Parathyroid adenoma (tissue), 2 donors: ENCODE measurements around the gene TSHR.

Experiments used
- H2AFZ ChIP-seq: fragments of 300-600 bp; sonication (generic); one replicate; pipeline ENCODE4 v1.7.0; 2017; ENCODE audit warnings: antibody characterized with exemption, mild to moderate bottlenecking
- H3K27ac ChIP-seq: fragments of 300-600 bp; sonication (generic); one replicate; pipeline ENCODE4 v1.7.0; 2017
- H3K27me3 ChIP-seq: fragments of 300-600 bp; sonication (generic); one replicate; pipeline ENCODE4 v1.7.0; 2017; ENCODE audit warnings: low read length; ENCODE audit not compliant: control insufficient read depth, insufficient read depth
- H3K36me3 ChIP-seq: fragments of 300-600 bp; sonication (generic); one replicate; pipeline ENCODE4 v1.7.0; 2017; ENCODE audit warnings: low read length; ENCODE audit not compliant: control insufficient read depth, insufficient read depth
- H3K4me1 ChIP-seq: fragments of 300-600 bp; sonication (generic); one replicate; pipeline ENCODE4 v1.7.0; 2017; ENCODE audit warnings: control low read depth
- H3K4me2 ChIP-seq: fragments of 300-600 bp; sonication (generic); one replicate; pipeline ENCODE4 v1.7.0; 2017; ENCODE audit warnings: low read length
- H3K4me3 ChIP-seq: fragments of 300-600 bp; sonication (generic); one replicate; pipeline ENCODE4 v1.7.0; 2017; ENCODE audit warnings: low read depth, low read length
- H3K79me2 ChIP-seq: fragments of 300-600 bp; sonication (generic); one replicate; pipeline ENCODE4 v1.7.0; 2017; ENCODE audit warnings: control low read depth
- H3K9ac ChIP-seq: fragments of 300-600 bp; sonication (generic); one replicate; pipeline ENCODE4 v1.7.0; 2017; ENCODE audit warnings: mild to moderate bottlenecking
- H3K9me3 ChIP-seq: fragments of 300-600 bp; sonication (generic); one replicate; pipeline ENCODE4 v1.7.0; 2017; ENCODE audit warnings: low read length; ENCODE audit not compliant: control insufficient read depth
- TF ChIP-seq, protein P1 (sequence below): fragments of 300-600 bp; sonication (generic); IDR thresholded peaks from one replicate; pipeline ENCODE4 v1.7.0; 2017; ENCODE audit warnings: antibody characterized with exemption, mild to moderate bottlenecking
- donor health status: primary hyperparathyroidism.

TSHR gene

GRCh38 chr14:80923368-80923767 lies 32.1 kb upstream of the TSHR start:
- TF ChIP-seq, protein P1, sequence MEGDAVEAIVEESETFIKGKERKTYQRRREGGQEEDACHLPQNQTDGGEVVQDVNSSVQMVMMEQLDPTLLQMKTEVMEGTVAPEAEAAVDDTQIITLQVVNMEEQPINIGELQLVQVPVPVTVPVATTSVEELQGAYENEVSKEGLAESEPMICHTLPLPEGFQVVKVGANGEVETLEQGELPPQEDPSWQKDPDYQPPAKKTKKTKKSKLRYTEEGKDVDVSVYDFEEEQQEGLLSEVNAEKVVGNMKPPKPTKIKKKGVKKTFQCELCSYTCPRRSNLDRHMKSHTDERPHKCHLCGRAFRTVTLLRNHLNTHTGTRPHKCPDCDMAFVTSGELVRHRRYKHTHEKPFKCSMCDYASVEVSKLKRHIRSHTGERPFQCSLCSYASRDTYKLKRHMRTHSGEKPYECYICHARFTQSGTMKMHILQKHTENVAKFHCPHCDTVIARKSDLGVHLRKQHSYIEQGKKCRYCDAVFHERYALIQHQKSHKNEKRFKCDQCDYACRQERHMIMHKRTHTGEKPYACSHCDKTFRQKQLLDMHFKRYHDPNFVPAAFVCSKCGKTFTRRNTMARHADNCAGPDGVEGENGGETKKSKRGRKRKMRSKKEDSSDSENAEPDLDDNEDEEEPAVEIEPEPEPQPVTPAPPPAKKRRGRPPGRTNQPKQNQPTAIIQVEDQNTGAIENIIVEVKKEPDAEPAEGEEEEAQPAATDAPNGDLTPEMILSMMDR, result no peak
- Histone ChIP-seq H3K27ac (no peak overlapping the region), H3K79me2 (no peaks in the 10 kb centered on the region), H3K9ac (no peak overlapping the region), H3K4me3 (no peak overlapping the region), H3K36me3 (no peaks in the 10 kb centered on the region), H3K4me1 (no peaks in the 10 kb centered on the region), H3K27me3 (no peaks in the 10 kb centered on the region), H2AFZ (no peak overlapping the region), H3K9me3 (no peaks in the 10 kb centered on the region), H3K4me2 (no peak overlapping the region)

- Histone ChIP-seq H3K27me3 (no peaks in the 10 kb centered on the region), H3K79me2 (no peaks in the 10 kb centered on the region), H3K36me3 (no peaks in the 10 kb centered on the region), H3K4me2 (no peak overlapping the region), H3K4me3 (no peak overlapping the region), H3K9me3 (no peaks in the 10 kb centered on the region), H3K4me1 (no peaks in the 10 kb centered on the region), H2AFZ (no peak overlapping the region), H3K27ac (no peak overlapping the region), H3K9ac (no peak overlapping the region)
- TF ChIP-seq, protein P1, result no peak
These were observed 30.9 kb upstream of the TSHR start for GRCh38 chr14:80924365-80925103.

DNA sequence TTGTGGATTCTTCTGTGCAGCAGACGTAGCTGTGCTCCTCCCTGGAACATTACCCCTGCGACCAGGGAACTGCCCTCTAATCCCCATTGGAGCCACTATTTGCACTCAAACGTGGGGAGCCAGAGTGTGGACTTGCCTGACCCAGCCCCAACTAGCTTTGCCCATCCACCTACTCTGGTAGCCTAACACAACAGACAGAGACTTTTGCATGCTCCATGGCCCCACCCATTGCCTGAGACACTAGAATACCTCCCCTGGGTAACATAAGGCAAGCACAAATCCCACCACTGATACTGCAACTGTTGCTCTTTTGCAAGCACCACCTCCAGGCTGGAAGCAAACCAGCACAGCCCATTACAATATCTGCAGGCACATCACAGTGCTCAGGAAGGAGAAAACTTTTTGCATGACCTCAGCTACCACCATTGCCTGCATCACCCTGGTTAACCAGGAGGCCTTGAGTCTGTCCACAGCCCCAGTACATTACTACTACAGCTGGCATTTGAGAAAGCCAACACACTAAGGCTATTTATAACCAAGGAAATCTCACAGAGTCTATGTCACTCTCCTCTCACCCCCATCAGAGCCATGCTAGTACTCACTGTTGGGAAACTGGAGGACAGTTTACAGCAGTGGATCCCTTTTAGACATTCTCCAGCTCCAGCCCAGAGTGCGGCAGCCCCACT lies 28.9 kb upstream of the TSHR start:
- Histone ChIP-seq H3K27me3 (no peaks in the 10 kb centered on the region), H3K4me2 (no peak overlapping the region), H3K27ac (no peak overlapping the region), H3K79me2 (no peaks in the 10 kb centered on the region), H3K9ac (no peak overlapping the region), H3K9me3 (no peaks in the 10 kb centered on the region), H3K36me3 (no peaks in the 10 kb centered on the region), H2AFZ (no peak overlapping the region), H3K4me1 (no peaks in the 10 kb centered on the region), H3K4me3 (no peak overlapping the region)
- TF ChIP-seq, protein P1, result no peak

GRCh38 chr14:80927083-80927989 lies 28.1 kb upstream of the TSHR start:
- H2AFZ ChIP-seq, result no peak overlapping the region
- H3K9ac ChIP-seq, result no peak overlapping the region

More at GRCh38 chr14:80927083-80927989, 28.1 kb upstream of the TSHR start:
- H3K36me3 ChIP-seq, result no peaks in the 10 kb centered on the region
- H3K4me2 ChIP-seq, result no peak overlapping the region
- no peaks in the 10 kb centered on the region for H3K9me3 ChIP-seq
- H3K4me1 ChIP-seq, result no peaks in the 10 kb centered on the region
- H3K4me3 ChIP-seq, result no peak overlapping the region
- no peak overlapping the region for H3K27ac ChIP-seq
- TF ChIP-seq, protein P1, result no peak
- no peaks in the 10 kb centered on the region for H3K79me2 ChIP-seq
- no peaks in the 10 kb centered on the region for H3K27me3 ChIP-seq
